ENCODE results near the gene HSF4. TPM values are rescaled to one million over a fixed set of nuclear protein-coding genes. Genes with fewer than 3 reads are reported as not detected.

Gene HSF4
- total RNA-seq, 4 donors from 2014 or later: 3.7 to 59.5 (median 19.6) TPM

- WGBS, 2 donors: 65 to 70% methylated on average over 2 of the region's 3 CpGs
Observed at GRCh38 chr16:67206838-67207248, 42.3 kb downstream of the HSF4 start.

DNA sequence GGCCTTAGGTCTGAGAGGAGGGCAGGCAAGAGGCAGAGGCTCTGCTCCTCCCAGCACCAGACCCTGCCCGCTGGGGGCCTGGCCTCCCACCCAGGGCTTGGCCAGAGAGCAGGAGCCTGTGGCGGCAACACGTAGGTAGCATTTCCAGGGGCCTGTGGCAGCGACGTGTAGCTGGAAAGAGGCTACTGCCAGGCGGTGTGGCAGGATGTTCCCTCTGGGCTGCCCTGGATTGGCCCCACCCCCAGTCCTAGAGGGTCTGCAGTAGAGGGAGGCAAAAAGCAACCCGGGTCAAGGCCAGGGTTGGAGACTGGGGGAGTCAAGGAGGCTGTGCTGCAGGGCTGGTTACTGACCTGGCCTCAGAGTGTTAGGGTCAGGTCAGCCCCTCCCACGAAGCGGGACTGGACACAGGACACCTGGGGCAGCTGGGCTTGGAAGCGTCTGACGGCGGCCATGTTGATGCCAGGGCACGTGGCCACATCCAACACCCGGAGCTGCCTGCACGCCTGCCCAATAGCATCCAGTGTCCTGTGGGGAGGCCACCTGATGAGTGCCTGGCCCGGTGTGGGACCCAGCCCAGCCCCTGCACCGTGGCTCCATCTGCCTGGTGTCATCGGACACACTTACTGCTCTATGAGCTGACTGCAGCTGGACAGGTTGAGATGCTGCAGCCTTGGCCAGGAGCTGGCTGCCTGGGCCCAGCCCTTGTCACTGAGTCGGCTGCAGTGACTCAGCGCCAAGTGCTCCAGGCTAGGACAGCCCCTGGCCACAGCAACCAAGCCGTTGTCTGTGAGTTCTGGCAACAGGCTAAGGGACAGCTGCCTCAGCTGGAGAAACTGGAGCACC is 42.9 kb downstream of the HSF4 start:
- TF ChIP-seq CTCF (IDR thresholded peaks at IDR 0.05) (no peak), POLR2A (IDR thresholded peaks at IDR 0.05) (no peak)
- H3K4me1 ChIP-seq: peaks cover 0 to 19% (median 0%) of the 10 kb centered on the region in 3 donors
- no peak overlapping the region for H3K4me3 ChIP-seq
- H3K27ac ChIP-seq: no peak overlapping the region
- H3K36me3 ChIP-seq: peaks cover 14 to 38% (median 19%) of the 10 kb centered on the region in 3 donors
- H3K9me3 ChIP-seq: no peaks in the 10 kb centered on the region
- WGBS, 2 donors: 32 to 39% methylated on average over 4 to 5 of the region's 21 CpGs
- intact Hi-C loops (cut with DNase I): no loop called here
- no peak for DNase-seq
- no peaks in the 10 kb centered on the region for H3K27me3 ChIP-seq

More at GRCh38 chr16:67206838-67207248, 42.3 kb downstream of the HSF4 start:
- no peaks in the 10 kb centered on the region for H3K27me3 ChIP-seq
- TF ChIP-seq CTCF (IDR thresholded peaks at IDR 0.05) (no peak), POLR2A (IDR thresholded peaks at IDR 0.05) (no peak)
- H3K27ac ChIP-seq: no peak overlapping the region
- H3K4me1 ChIP-seq: peaks cover 0 to 19% (median 0%) of the 10 kb centered on the region in 3 donors
- no peak overlapping the region for H3K4me3 ChIP-seq
- DNase-seq: no peak
- intact Hi-C loops (cut with DNase I): no loop called here
- peaks cover 20 to 45% (median 24%) of the 10 kb centered on the region in 3 donors for H3K36me3 ChIP-seq
- no peaks in the 10 kb centered on the region for H3K9me3 ChIP-seq

- no peak for TF ChIP-seq POLR2A (IDR thresholded peaks at IDR 0.05)
- TF ChIP-seq CTCF (IDR thresholded peaks at IDR 0.05): no peak
- no peak overlapping the region for H3K27ac ChIP-seq
- H3K4me3 ChIP-seq: no peak overlapping the region
- no peaks in the 10 kb centered on the region for H3K9me3 ChIP-seq
- intact Hi-C loops (cut with DNase I): no loop called here
- WGBS, 2 donors: 75 to 85% methylated on average over 4 to 5 of the region's 11 CpGs
- no peak for DNase-seq
- H3K36me3 ChIP-seq: peaks cover 5 to 30% (median 10%) of the 10 kb centered on the region in 3 donors
- no peaks in the 10 kb centered on the region for H3K27me3 ChIP-seq
- peaks cover 0 to 27% (median 5%) of the 10 kb centered on the region in 3 donors for H3K4me1 ChIP-seq
Observed at GRCh38 chr16:67208154-67208896, 43.8 kb downstream of the HSF4 start.

DNA sequence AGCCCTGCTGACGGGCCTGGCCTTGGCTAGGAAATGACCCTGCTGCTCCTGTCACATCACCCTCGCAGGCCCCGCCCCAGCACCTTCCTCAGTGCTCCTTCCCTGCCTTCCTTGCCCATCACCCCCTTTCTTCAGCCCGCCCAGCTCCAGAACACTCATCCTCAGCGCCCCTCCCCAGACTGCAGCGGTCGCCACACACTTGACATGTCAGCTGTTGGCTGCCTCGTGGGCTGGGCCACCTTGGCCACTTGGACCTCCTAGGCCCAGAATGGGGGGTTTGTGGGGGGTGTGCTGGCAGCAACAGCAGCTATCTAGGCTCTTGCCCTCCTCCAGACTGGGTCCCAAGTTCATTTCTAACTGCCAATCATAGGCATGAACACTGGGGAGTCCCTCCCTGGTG is 45.0 kb downstream of the HSF4 start:
- Histone ChIP-seq H3K27me3 (no peaks in the 10 kb centered on the region), H3K4me1 (peaks cover 0 to 27% (median 6%) of the 10 kb centered on the region in 3 donors), H3K36me3 (peaks cover 0 to 17% (median 0%) of the 10 kb centered on the region in 3 donors), H3K4me3 (no peak overlapping the region), H3K9me3 (no peaks in the 10 kb centered on the region), H3K27ac (no peak overlapping the region)
- DNase-seq: no peak
- intact Hi-C loops (cut with DNase I): no loop called here
- 80 to 86% methylated on average over 6 to 8 of the region's 8 CpGs for WGBS, 2 donors
- no peak for TF ChIP-seq POLR2A (IDR thresholded peaks at IDR 0.05)
- no peak for TF ChIP-seq CTCF (IDR thresholded peaks at IDR 0.05)

Data from esophagus squamous epithelium (tissue), 5 donors.